Breast epithelium (tissue), 4 donors: Measurements from ENCODE around the gene FAM3C. TPM values are rescaled to one million over a fixed set of nuclear protein-coding genes. Genes with fewer than 3 reads are reported as not detected.

Experiments used
- DNase-seq, 2 donors: peaks; one replicate each; pipeline ENCODE4 v3.0.0-alpha.2; 2019; ENCODE audit warnings: low spot score in 2 of 2
- H3K27ac ChIP-seq, 2 donors: fragments of 200-600 bp; sonication (generic) in 1 of 2; one replicate each; pipeline ENCODE4 v1.5.1; 2016 to 2019; ENCODE audit warnings: mild to moderate bottlenecking in 1 of 2
- H3K27me3 ChIP-seq, 2 donors: fragments of 200-600 bp; sonication (generic) in 1 of 2; one replicate each; pipeline versions ENCODE4 v1.5.1 to v1.6.0; 2017 to 2019; ENCODE audit warnings: control low read depth in 1 of 2, mild to moderate bottlenecking in 1 of 2
- H3K36me3 ChIP-seq: fragments of 200-600 bp; one replicate; pipeline ENCODE4 v1.5.1; 2019
- H3K4me1 ChIP-seq, 2 donors: fragments of 200-600 bp; sonication (generic); one replicate each; pipeline ENCODE4 v1.5.1; 2016 to 2019; ENCODE audit warnings: control low read depth in 1 of 2
- H3K4me3 ChIP-seq, 3 donors: fragments of 200-600 bp; sonication (generic); 1 replicate in 2 of 3; 2 replicates in 1 of 3; pipeline ENCODE4 v1.5.1; 2016 to 2019; ENCODE audit warnings: mild to moderate bottlenecking in 3 of 3, moderate library complexity in 2 of 3
- H3K9me3 ChIP-seq, 2 donors: fragments of 200-600 bp; sonication (generic) in 1 of 2; one replicate each; pipeline ENCODE4 v1.5.1; 2016 to 2019; ENCODE audit warnings: control low read depth in 1 of 2
- CTCF ChIP-seq, 3 donors: fragments of 450-650 bp; IDR thresholded peaks; one replicate each; pipeline ENCODE4 v1.5.1; 2016 to 2017; ENCODE audit warnings: antibody characterized with exemption in 3 of 3, mild to moderate bottlenecking in 3 of 3, moderate library complexity in 3 of 3
- POLR2A ChIP-seq: fragments of 450-650 bp; IDR thresholded peaks from one replicate; pipeline ENCODE4 v1.6.1; 2016; ENCODE audit warnings: antibody characterized with exemption, mild to moderate bottlenecking, moderate library complexity
- POLR2AphosphoS5 ChIP-seq, 3 donors: sonication (generic); formaldehyde crosslinking; IDR thresholded peaks; one replicate each; pipeline ENCODE4 v1.6.1; 2017; ENCODE audit warnings: antibody characterized with exemption in 3 of 3
- intact Hi-C: fragments of 100-400 bp; cut with DNase I; formaldehyde crosslinking; loops from one replicate; pipeline ENCODE4 v1.15.1; 2023; ENCODE audit warnings: low total_unique reads
- total RNA-seq, 3 donors: library from RNA; depleted of rRNA; stranded (reverse); fragments of >200 nt; gene quantifications; one replicate each; pipeline ENCODE4 v1.1.0, GENCODE V29; 2016

The FAM3C gene
- total RNA-seq, 3 donors from 2014 or later: 35.8 to 89.7 (median 50.8) TPM

- intact Hi-C loops: no loop called here
- no peak overlapping the region for H3K4me3 ChIP-seq
- H3K4me1 ChIP-seq: no peaks in the 10 kb centered on the region
- no peaks in the 10 kb centered on the region for H3K9me3 ChIP-seq
- no peak for DNase-seq
- no peaks in the 10 kb centered on the region for H3K36me3 ChIP-seq
- H3K27ac ChIP-seq: no peak overlapping the region
- peaks cover 0 to 25% of the 10 kb centered on the region in 2 donors for H3K27me3 ChIP-seq
- TF ChIP-seq CTCF (IDR thresholded peaks at IDR 0.05) (no peak), POLR2A (no peak), POLR2AphosphoS5 (IDR thresholded peaks at IDR 0.05) (no peak)
Observed at GRCh38 chr7:121336579-121336978, 59.5 kb downstream of the FAM3C start.

GRCh38 chr7:121334875-121335648, 61.0 kb downstream of the FAM3C start:
- DNase-seq: no peak
- H3K4me3 ChIP-seq: no peak overlapping the region
- H3K27ac ChIP-seq: no peak overlapping the region
- intact Hi-C loops: no loop called here
- no peaks in the 10 kb centered on the region for H3K4me1 ChIP-seq
- no peaks in the 10 kb centered on the region for H3K9me3 ChIP-seq
- TF ChIP-seq POLR2A (no peak), CTCF (IDR thresholded peaks at IDR 0.05) (no peak), POLR2AphosphoS5 (IDR thresholded peaks at IDR 0.05) (no peak)
- H3K36me3 ChIP-seq: no peaks in the 10 kb centered on the region
- peaks cover 0 to 37% of the 10 kb centered on the region in 2 donors for H3K27me3 ChIP-seq

- intact Hi-C loops: no loop called here
- Histone ChIP-seq H3K9me3 (no peaks in the 10 kb centered on the region), H3K27ac (no peak overlapping the region), H3K36me3 (no peaks in the 10 kb centered on the region), H3K4me1 (no peaks in the 10 kb centered on the region), H3K4me3 (no peak overlapping the region), H3K27me3 (peaks cover 3 to 44% of the 10 kb centered on the region in 2 donors)
- no peak for TF ChIP-seq POLR2AphosphoS5 (IDR thresholded peaks at IDR 0.05)
- TF ChIP-seq POLR2A: no peak
- no peak for TF ChIP-seq CTCF (IDR thresholded peaks at IDR 0.05)
- DNase-seq: no peak
Observed at GRCh38 chr7:121334376-121334775, 61.7 kb downstream of the FAM3C start.

- H3K9me3 ChIP-seq: no peaks in the 10 kb centered on the region
- H3K27me3 ChIP-seq: peaks cover 3 to 55% of the 10 kb centered on the region in 2 donors
- H3K27ac ChIP-seq: no peak overlapping the region
- TF ChIP-seq POLR2A: no peak
- no peak for TF ChIP-seq CTCF (IDR thresholded peaks at IDR 0.05)
- no peak for TF ChIP-seq POLR2AphosphoS5 (IDR thresholded peaks at IDR 0.05)
- no peak for DNase-seq
- no peaks in the 10 kb centered on the region for H3K36me3 ChIP-seq
- H3K4me3 ChIP-seq: no peak overlapping the region
- no peaks in the 10 kb centered on the region for H3K4me1 ChIP-seq
- intact Hi-C loops: no loop called here
Observed at GRCh38 chr7:121331574-121331973, 64.5 kb downstream of the FAM3C start.

- H3K27me3 ChIP-seq: peaks cover 3 to 55% of the 10 kb centered on the region in 2 donors
- no peak overlapping the region for H3K27ac ChIP-seq
- no peaks in the 10 kb centered on the region for H3K4me1 ChIP-seq
- intact Hi-C loops: no loop called here
- no peak for TF ChIP-seq CTCF (IDR thresholded peaks at IDR 0.05)
- TF ChIP-seq POLR2A: no peak
- no peak for TF ChIP-seq POLR2AphosphoS5 (IDR thresholded peaks at IDR 0.05)
- H3K36me3 ChIP-seq: no peaks in the 10 kb centered on the region
- H3K4me3 ChIP-seq: no peak overlapping the region
- H3K9me3 ChIP-seq: no peaks in the 10 kb centered on the region
- no peak for DNase-seq
Observed at GRCh38 chr7:121331048-121331447, 65.1 kb downstream of the FAM3C start.
